ENCODE results near the gene DNAAF5.

The DNAAF5 gene

GRCh38 chr7:760006-760405 is 33.5 kb downstream of the DNAAF5 start:
- TF ChIP-seq CTCF (IDR thresholded peaks at IDR 0.05; ENCODE audit: control insufficient read depth, insufficient read depth, low read depth, low read length, missing control alignments) = no peak
- H3K4me3 ChIP-seq (ENCODE audit: control insufficient read depth, low read depth, low read length) = no peak overlapping the region
- DNase-seq (ENCODE audit: low read depth) = no peak

- TF ChIP-seq CTCF (IDR thresholded peaks at IDR 0.05; ENCODE audit: control insufficient read depth, insufficient read depth, low read depth, low read length, missing control alignments) = no peak
- no peak for DNase-seq (ENCODE audit: low read depth)
- H3K4me3 ChIP-seq (ENCODE audit: control insufficient read depth, low read depth, low read length) = no peak overlapping the region
Observed at GRCh38 chr7:761101-761500, 34.6 kb downstream of the DNAAF5 start.

GRCh38 chr7:761631-762030 is 35.1 kb downstream of the DNAAF5 start:
- H3K4me3 ChIP-seq (ENCODE audit: control insufficient read depth, low read depth, low read length) = no peak overlapping the region
- DNase-seq (ENCODE audit: low read depth) = no peak
- TF ChIP-seq CTCF (IDR thresholded peaks at IDR 0.05; ENCODE audit: control insufficient read depth, insufficient read depth, low read depth, low read length, missing control alignments) = no peak

- no peak for DNase-seq (ENCODE audit: low read depth)
- H3K4me3 ChIP-seq (ENCODE audit: control insufficient read depth, low read depth, low read length) = no peak overlapping the region
Observed at GRCh38 chr7:762885-763284, 36.4 kb downstream of the DNAAF5 start.

GRCh38 chr7:763762-764161 is 37.3 kb downstream of the DNAAF5 start:
- no peak for TF ChIP-seq CTCF (IDR thresholded peaks at IDR 0.05; ENCODE audit: control insufficient read depth, insufficient read depth, low read depth, low read length, missing control alignments)
- no peak overlapping the region for H3K4me3 ChIP-seq (ENCODE audit: control insufficient read depth, low read depth, low read length)
- DNase-seq (ENCODE audit: low read depth) = no peak

More at GRCh38 chr7:762885-763284, 36.4 kb downstream of the DNAAF5 start:
- no peak for TF ChIP-seq CTCF (IDR thresholded peaks at IDR 0.05; ENCODE audit: control insufficient read depth, insufficient read depth, low read depth, low read length, missing control alignments)

- no peak overlapping the region for H3K4me3 ChIP-seq (ENCODE audit: control insufficient read depth, low read depth, low read length)
- DNase-seq (ENCODE audit: low read depth) = no peak
- TF ChIP-seq CTCF (IDR thresholded peaks at IDR 0.05; ENCODE audit: control insufficient read depth, insufficient read depth, low read depth, low read length, missing control alignments) = no peak
Observed at GRCh38 chr7:765383-765782, 38.9 kb downstream of the DNAAF5 start.

GRCh38 chr7:767580-767940 is 41.1 kb downstream of the DNAAF5 start:
- no peak for DNase-seq (ENCODE audit: low read depth)
- TF ChIP-seq CTCF (IDR thresholded peaks at IDR 0.05; ENCODE audit: control insufficient read depth, insufficient read depth, low read depth, low read length, missing control alignments) = no peak
- no peak overlapping the region for H3K4me3 ChIP-seq (ENCODE audit: control insufficient read depth, low read depth, low read length)
